SK-MEL-5 (cell line): Measurements from ENCODE around the gene PLEKHA7. TPM values are rescaled to one million over a fixed set of nuclear protein-coding genes. Genes with fewer than 3 reads are reported as not detected.
"Not testable (repeated sequence)": the region's sequence is repeated elsewhere in the genome, so short reads cannot be mapped to it uniquely, and the experiment has no call there.

Experiments
- DNase-seq: peaks from one replicate; pipeline ENCODE4 v3.0.0-alpha.2; 2016; ENCODE audit warnings: low read depth, low spot score
- in situ Hi-C: cut with HindIII; loops from 2 replicates; pipeline ENCODE4 v1.10.0; 2016; ENCODE audit warnings: low sequenced_read_pairs, high pct_unique_total_duplicates, low pct_unique_long_range_greater_than_20kb
- total RNA-seq: library from RNA; depleted of rRNA; stranded (reverse); fragments of >200 nt; shearing (Covaris generic); gene quantifications from 2 replicates; pipeline ENCODE4 v1.2.3, GENCODE V29; 2014

The PLEKHA7 gene
- total RNA-seq, 1 experiment from 2014 or later, result 1.7 TPM

- DNase-seq, result no peak
- in situ Hi-C loops, result no loop called here
These were observed 80.2 kb downstream of the PLEKHA7 start for GRCh38 chr11:16933756-16934603.

GRCh38 chr11:16933291-16933690 is 80.9 kb downstream of the PLEKHA7 start:
- in situ Hi-C loops, result no loop called here
- DNase-seq, result no peak

GRCh38 chr11:16928044-16928443 is 86.2 kb downstream of the PLEKHA7 start:
- in situ Hi-C loops, result no loop called here

GRCh38 chr11:16926883-16927626 is 87.2 kb downstream of the PLEKHA7 start:
- DNase-seq, result no peak
- in situ Hi-C loops, result no loop called here

More at GRCh38 chr11:16928044-16928443, 86.2 kb downstream of the PLEKHA7 start:
- DNase-seq, result no peak

GRCh38 chr11:16925561-16926065 is 88.6 kb downstream of the PLEKHA7 start:
- in situ Hi-C loops, result no loop called here
- DNase-seq, result no peak

GRCh38 chr11:16924826-16925560 is 89.2 kb downstream of the PLEKHA7 start:
- in situ Hi-C loops, result no loop called here
- DNase-seq, result no peak

- in situ Hi-C loops, result no loop called here
These were observed 89.8 kb downstream of the PLEKHA7 start for GRCh38 chr11:16924462-16924825.

GRCh38 chr11:16923987-16924386 is 90.2 kb downstream of the PLEKHA7 start:
- DNase-seq, result no peak
- in situ Hi-C loops, result no loop called here

More at GRCh38 chr11:16924462-16924825, 89.8 kb downstream of the PLEKHA7 start:
- DNase-seq, result no peak

GRCh38 chr11:16921668-16922067 is 92.5 kb downstream of the PLEKHA7 start:
- in situ Hi-C loops, result no loop called here
- DNase-seq, result no peak

GRCh38 chr11:16921019-16921418 is 93.2 kb downstream of the PLEKHA7 start:
- no peak for DNase-seq
- in situ Hi-C loops, result no loop called here

- DNase-seq, result no peak
- in situ Hi-C loops, result no loop called here
These were observed 93.7 kb downstream of the PLEKHA7 start for GRCh38 chr11:16920559-16920958.

GRCh38 chr11:16918543-16919182 is 95.6 kb downstream of the PLEKHA7 start:
- DNase-seq, in situ Hi-C loops: not testable (repeated sequence)

- DNase-seq, result no peak
These were observed 96.3 kb downstream of the PLEKHA7 start for GRCh38 chr11:16917941-16918340.

GRCh38 chr11:16912692-16913111 is 101.5 kb downstream of the PLEKHA7 start:
- no peak for DNase-seq
- in situ Hi-C loops, result no loop called here

More at GRCh38 chr11:16917941-16918340, 96.3 kb downstream of the PLEKHA7 start:
- in situ Hi-C loops, result no loop called here

GRCh38 chr11:16911658-16912057 is 102.6 kb downstream of the PLEKHA7 start:
- in situ Hi-C loops, result no loop called here
- DNase-seq, result no peak

GRCh38 chr11:16911186-16911585 is 103.0 kb downstream of the PLEKHA7 start:
- DNase-seq, result no peak
- in situ Hi-C loops, result no loop called here

- in situ Hi-C loops, result no loop called here
- no peak for DNase-seq
These were observed 104.7 kb downstream of the PLEKHA7 start for GRCh38 chr11:16909359-16910035.
